Thymus (tissue), 11 donors: ENCODE results near the gene RBM15. TPM values are rescaled to one million over a fixed set of nuclear protein-coding genes. Genes with fewer than 3 reads are reported as not detected.

Source experiments
- DNase-seq, 9 donors: peaks; one replicate each; pipeline ENCODE4 v3.0.0-alpha.2; 2013; ENCODE audit warnings: low spot score in 9 of 9, low read depth in 6 of 9, missing footprints in 1 of 9
- H3K27ac ChIP-seq, 2 donors: one replicate each; pipeline ENCODE4 v1.5.1; 2013; ENCODE audit warnings: control low read depth in 1 of 2, low read depth in 1 of 2, low read length in 1 of 2, mild to moderate bottlenecking in 1 of 2, moderate library complexity in 1 of 2
- H3K27me3 ChIP-seq, 2 donors: one replicate each; pipeline ENCODE4 v1.5.1; 2013; ENCODE audit warnings: low read length in 1 of 2; ENCODE audit not compliant: control insufficient read depth in 2 of 2, insufficient read depth in 1 of 2
- H3K36me3 ChIP-seq, 2 donors: one replicate each; pipeline ENCODE4 v1.5.1; 2013; ENCODE audit warnings: low read length in 1 of 2, mild to moderate bottlenecking in 1 of 2, moderate library complexity in 1 of 2; ENCODE audit not compliant: control insufficient read depth in 2 of 2, insufficient read depth in 2 of 2
- H3K4me1 ChIP-seq, 2 donors: one replicate each; pipeline ENCODE4 v1.5.1; 2013; ENCODE audit warnings: low read length in 2 of 2; ENCODE audit not compliant: control insufficient read depth in 2 of 2, insufficient read depth in 2 of 2
- H3K4me3 ChIP-seq, 2 donors: one replicate each; pipeline ENCODE4 v1.5.1; 2013; ENCODE audit warnings: low read length in 2 of 2, control low read depth in 1 of 2, mild to moderate bottlenecking in 1 of 2
- H3K9me3 ChIP-seq, 2 donors: one replicate each; pipeline ENCODE4 v1.5.1; 2013; ENCODE audit warnings: low read length in 1 of 2, mild to moderate bottlenecking in 1 of 2; ENCODE audit not compliant: control insufficient read depth in 2 of 2, insufficient read depth in 1 of 2
- WGBS: extraction: QIAGEN DNeasy Blood & Tissue Kit; methylation state at CpG from one replicate; pipeline ENCODE4 v1.1.7; 2013; 5-methylcytosine and 5-hydroxymethylcytosine counted together
- polyA plus RNA-seq: library from polyadenylated mRNA; stranded (reverse); fragments of 200-250 nt; gene quantifications from one replicate; pipeline ENCODE4 v1.2.3, GENCODE V29; 2013
- total RNA-seq: library from RNA; stranded (reverse); fragments of 120-200 nt; gene quantifications from one replicate; pipeline ENCODE4 v1.2.4, GENCODE V29; 2013
- donor health status: healthy.

Gene RBM15
- total and polyA plus RNA-seq, 2 donors: 5.6 to 26.0 TPM

- H3K36me3 ChIP-seq: peaks cover 21 to 28% of the 10 kb centered on the region in 2 donors
- no peak overlapping the region for H3K27ac ChIP-seq
- peaks cover 0 to 3% of the 10 kb centered on the region in 2 donors for H3K4me1 ChIP-seq
- H3K4me3 ChIP-seq: no peak overlapping the region
- no peaks in the 10 kb centered on the region for H3K9me3 ChIP-seq
- no peaks in the 10 kb centered on the region for H3K27me3 ChIP-seq
- WGBS: 54% methylated on average over 5 of the region's 5 CpGs
- DNase-seq: no peak
Measured at GRCh38 chr1:110383251-110383990, 44.2 kb downstream of the RBM15 start.

GRCh38 chr1:110384581-110385321, 45.6 kb downstream of the RBM15 start:
- Histone ChIP-seq H3K4me3 (no peak overlapping the region), H3K4me1 (peaks cover 0 to 3% of the 10 kb centered on the region in 2 donors), H3K9me3 (no peaks in the 10 kb centered on the region), H3K36me3 (peaks cover 15 to 25% of the 10 kb centered on the region in 2 donors), H3K27ac (no peak overlapping the region), H3K27me3 (no peaks in the 10 kb centered on the region)
- DNase-seq: no peak
- WGBS: 93% methylated on average over 19 of the region's 19 CpGs

- Histone ChIP-seq H3K4me3 (no peak overlapping the region), H3K4me1 (peaks cover 0 to 3% of the 10 kb centered on the region in 2 donors), H3K27me3 (no peaks in the 10 kb centered on the region), H3K9me3 (no peaks in the 10 kb centered on the region), H3K36me3 (peaks cover 12 to 25% of the 10 kb centered on the region in 2 donors), H3K27ac (no peak overlapping the region)
- 98% methylated on average over 1 of the region's 1 CpG for WGBS
- no peak for DNase-seq
Measured at GRCh38 chr1:110385369-110385768, 46.2 kb downstream of the RBM15 start.

GRCh38 chr1:110387048-110387754, 48.0 kb downstream of the RBM15 start:
- Histone ChIP-seq H3K27ac (no peak overlapping the region), H3K36me3 (peaks cover 10 to 16% of the 10 kb centered on the region in 2 donors), H3K4me3 (no peak overlapping the region), H3K4me1 (peaks cover 0 to 3% of the 10 kb centered on the region in 2 donors), H3K9me3 (no peaks in the 10 kb centered on the region), H3K27me3 (no peaks in the 10 kb centered on the region)
- WGBS: 99% methylated on average over 1 of the region's 1 CpG
- DNase-seq: no peak

- H3K27ac ChIP-seq: no peak overlapping the region
- H3K9me3 ChIP-seq: no peaks in the 10 kb centered on the region
- H3K27me3 ChIP-seq: no peaks in the 10 kb centered on the region
- 95% methylated on average over 6 of the region's 6 CpGs for WGBS
- H3K36me3 ChIP-seq: peaks cover 9 to 10% of the 10 kb centered on the region in 2 donors
- H3K4me1 ChIP-seq: no peaks in the 10 kb centered on the region
- no peak overlapping the region for H3K4me3 ChIP-seq
- DNase-seq: no peak
Measured at GRCh38 chr1:110390096-110390495, 50.9 kb downstream of the RBM15 start.

- peaks cover 6 to 13% of the 10 kb centered on the region in 2 donors for H3K36me3 ChIP-seq
- 75% methylated on average over 8 of the region's 8 CpGs for WGBS
Measured at GRCh38 chr1:110390692-110391245, 51.6 kb downstream of the RBM15 start, which contains the start of gene SLC16A4. Gene SLC16A4, minus strand, starts transcription at chr1:110391026. Its CDS starts 1,703 bp downstream, at chr1:110389323.

GRCh38 chr1:110393286-110393685, 54.1 kb downstream of the RBM15 start:
- H3K36me3 ChIP-seq: peaks cover 5 to 18% of the 10 kb centered on the region in 2 donors
- H3K27me3 ChIP-seq: no peaks in the 10 kb centered on the region
- H3K4me1 ChIP-seq: no peaks in the 10 kb centered on the region
- no peak for DNase-seq
- no peak overlapping the region for H3K4me3 ChIP-seq
- no peak overlapping the region for H3K27ac ChIP-seq
- H3K9me3 ChIP-seq: no peaks in the 10 kb centered on the region
- over 99% methylated on average over 2 of the region's 2 CpGs for WGBS

More at GRCh38 chr1:110390692-110391245, 51.6 kb downstream of the RBM15 start, which contains the start of gene SLC16A4:
- Histone ChIP-seq H3K4me3 (no peak within 1 kb of the TSS), H3K9me3 (no peaks in the 10 kb centered on the region), H3K27ac (no peak within 1 kb of the TSS), H3K27me3 (no peaks in the 10 kb centered on the region), H3K4me1 (no peaks in the 10 kb centered on the region)
- DNase-seq: no peak

- WGBS: 95% methylated on average over 3 of the region's 3 CpGs
- Histone ChIP-seq H3K9me3 (no peaks in the 10 kb centered on the region), H3K27me3 (no peaks in the 10 kb centered on the region), H3K27ac (no peak overlapping the region), H3K36me3 (peaks cover 6 to 22% of the 10 kb centered on the region in 2 donors), H3K4me1 (no peaks in the 10 kb centered on the region), H3K4me3 (no peak overlapping the region)
- DNase-seq: no peak
Measured at GRCh38 chr1:110393691-110394492, 54.7 kb downstream of the RBM15 start.
